ENCODE results near the gene VN1R5. TPM values are rescaled to one million over a fixed set of nuclear protein-coding genes. Genes with fewer than 3 reads are reported as not detected.

VN1R5 gene
- total RNA-seq, 4 donors from 2014 or later = not detected

DNA sequence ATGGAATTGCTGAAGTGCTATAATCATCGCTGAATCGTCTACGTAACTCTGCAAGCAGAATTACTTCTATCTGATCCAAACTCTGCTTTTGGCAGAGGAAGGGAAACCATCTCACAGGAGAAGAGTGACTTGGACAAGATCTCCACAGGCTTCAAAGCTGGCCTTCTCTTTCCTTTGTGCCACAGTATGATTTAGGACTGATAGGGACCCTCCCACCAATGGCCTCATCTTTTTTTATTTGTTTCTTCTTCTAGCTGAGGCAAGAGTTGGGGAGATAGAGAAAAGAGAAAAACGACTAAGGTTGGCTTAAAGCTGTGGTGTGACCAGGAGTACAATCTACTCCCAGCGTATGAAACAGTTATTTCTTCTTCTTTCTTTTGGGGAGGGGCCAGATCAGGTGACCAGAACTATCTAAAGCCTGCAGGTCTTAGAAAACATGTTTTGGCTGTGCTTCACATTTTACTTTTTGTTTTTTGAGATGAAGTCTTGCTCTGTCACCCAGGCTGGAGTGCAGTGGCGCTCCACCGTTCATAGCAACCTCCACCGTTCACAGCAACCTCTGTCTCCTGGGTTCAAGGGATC is 40.8 kb downstream of the VN1R5 start:
- H3K9me3 ChIP-seq = no peaks in the 10 kb centered on the region
- peaks cover 25% of the 10 kb centered on the region for H3K36me3 ChIP-seq
- no peak overlapping the region for H3K27ac ChIP-seq
- no peak for DNase-seq (ENCODE audit: low spot score in 2 of 2)
- H3K4me3 ChIP-seq = no peak overlapping the region
- no peaks in the 10 kb centered on the region for H3K27me3 ChIP-seq
- no peak for TF ChIP-seq POLR2A (IDR thresholded peaks at IDR 0.05)
- TF ChIP-seq POLR2AphosphoS5 (IDR thresholded peaks at IDR 0.05) = no peak
- TF ChIP-seq, protein P1, sequence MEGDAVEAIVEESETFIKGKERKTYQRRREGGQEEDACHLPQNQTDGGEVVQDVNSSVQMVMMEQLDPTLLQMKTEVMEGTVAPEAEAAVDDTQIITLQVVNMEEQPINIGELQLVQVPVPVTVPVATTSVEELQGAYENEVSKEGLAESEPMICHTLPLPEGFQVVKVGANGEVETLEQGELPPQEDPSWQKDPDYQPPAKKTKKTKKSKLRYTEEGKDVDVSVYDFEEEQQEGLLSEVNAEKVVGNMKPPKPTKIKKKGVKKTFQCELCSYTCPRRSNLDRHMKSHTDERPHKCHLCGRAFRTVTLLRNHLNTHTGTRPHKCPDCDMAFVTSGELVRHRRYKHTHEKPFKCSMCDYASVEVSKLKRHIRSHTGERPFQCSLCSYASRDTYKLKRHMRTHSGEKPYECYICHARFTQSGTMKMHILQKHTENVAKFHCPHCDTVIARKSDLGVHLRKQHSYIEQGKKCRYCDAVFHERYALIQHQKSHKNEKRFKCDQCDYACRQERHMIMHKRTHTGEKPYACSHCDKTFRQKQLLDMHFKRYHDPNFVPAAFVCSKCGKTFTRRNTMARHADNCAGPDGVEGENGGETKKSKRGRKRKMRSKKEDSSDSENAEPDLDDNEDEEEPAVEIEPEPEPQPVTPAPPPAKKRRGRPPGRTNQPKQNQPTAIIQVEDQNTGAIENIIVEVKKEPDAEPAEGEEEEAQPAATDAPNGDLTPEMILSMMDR (IDR thresholded peaks at IDR 0.05) = no peak
- TF ChIP-seq EP300 (IDR thresholded peaks at IDR 0.05) = no peak
- 88% methylated on average over 8 of the region's 8 CpGs for WGBS
- H3K4me1 ChIP-seq = no peaks in the 10 kb centered on the region

GRCh38 chr1:247297263-247298123 is 41.6 kb downstream of the VN1R5 start:
- H3K27ac ChIP-seq = no peak overlapping the region
- TF ChIP-seq, protein P1 (IDR thresholded peaks at IDR 0.05) = no peak
- TF ChIP-seq EP300 (IDR thresholded peaks at IDR 0.05) (no peak), POLR2A (IDR thresholded peaks at IDR 0.05) (no peak), POLR2AphosphoS5 (IDR thresholded peaks at IDR 0.05) (no peak)
- H3K36me3 ChIP-seq = peaks cover 33% of the 10 kb centered on the region
- 70% methylated on average over 7 of the region's 9 CpGs for WGBS
- H3K4me3 ChIP-seq = no peak overlapping the region
- H3K4me1 ChIP-seq = no peaks in the 10 kb centered on the region
- no peak for DNase-seq (ENCODE audit: low spot score in 2 of 2)
- no peaks in the 10 kb centered on the region for H3K27me3 ChIP-seq
- no peaks in the 10 kb centered on the region for H3K9me3 ChIP-seq

- TF ChIP-seq POLR2AphosphoS5 (IDR thresholded peaks at IDR 0.05) (no peak), POLR2A (IDR thresholded peaks at IDR 0.05) (no peak), EP300 (IDR thresholded peaks at IDR 0.05) (no peak)
- TF ChIP-seq, protein P1 (IDR thresholded peaks at IDR 0.05) = no peak
- no peak for DNase-seq (ENCODE audit: low spot score in 2 of 2)
These were observed 42.2 kb downstream of the VN1R5 start for GRCh38 chr1:247298124-247298481.

DNA sequence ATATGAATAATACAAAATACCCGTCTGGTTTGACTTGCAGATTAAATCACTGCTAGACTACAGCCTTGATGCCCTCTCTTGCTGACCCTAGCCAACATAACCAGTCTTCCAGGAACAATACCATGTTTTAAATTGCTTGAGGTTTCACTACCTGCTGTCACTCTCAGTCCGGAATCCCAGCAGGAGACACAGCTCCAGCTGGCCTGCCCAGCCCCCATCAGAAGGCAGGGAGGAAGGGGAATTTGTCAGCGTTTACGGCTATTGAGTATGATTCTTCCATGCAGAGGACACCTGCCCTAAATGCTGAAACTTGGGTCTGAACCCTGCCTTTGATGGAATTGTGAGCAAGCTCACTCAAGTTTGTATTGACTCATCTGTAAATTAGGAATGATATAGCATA is 42.8 kb downstream of the VN1R5 start:
- TF ChIP-seq POLR2AphosphoS5 (IDR thresholded peaks at IDR 0.05) (no peak), EP300 (IDR thresholded peaks at IDR 0.05) (no peak), POLR2A (IDR thresholded peaks at IDR 0.05) (no peak)
- TF ChIP-seq, protein P1 (IDR thresholded peaks at IDR 0.05) = no peak
- 81% methylated on average over 4 of the region's 4 CpGs for WGBS
- no peak overlapping the region for H3K4me3 ChIP-seq

More at GRCh38 chr1:247298124-247298481, 42.2 kb downstream of the VN1R5 start:
- Histone ChIP-seq H3K9me3 (no peaks in the 10 kb centered on the region), H3K27me3 (no peaks in the 10 kb centered on the region), H3K4me1 (no peaks in the 10 kb centered on the region), H3K36me3 (peaks cover 39% of the 10 kb centered on the region), H3K4me3 (no peak overlapping the region), H3K27ac (no peak overlapping the region)
- WGBS = 76% methylated on average over 6 of the region's 6 CpGs

DNA sequence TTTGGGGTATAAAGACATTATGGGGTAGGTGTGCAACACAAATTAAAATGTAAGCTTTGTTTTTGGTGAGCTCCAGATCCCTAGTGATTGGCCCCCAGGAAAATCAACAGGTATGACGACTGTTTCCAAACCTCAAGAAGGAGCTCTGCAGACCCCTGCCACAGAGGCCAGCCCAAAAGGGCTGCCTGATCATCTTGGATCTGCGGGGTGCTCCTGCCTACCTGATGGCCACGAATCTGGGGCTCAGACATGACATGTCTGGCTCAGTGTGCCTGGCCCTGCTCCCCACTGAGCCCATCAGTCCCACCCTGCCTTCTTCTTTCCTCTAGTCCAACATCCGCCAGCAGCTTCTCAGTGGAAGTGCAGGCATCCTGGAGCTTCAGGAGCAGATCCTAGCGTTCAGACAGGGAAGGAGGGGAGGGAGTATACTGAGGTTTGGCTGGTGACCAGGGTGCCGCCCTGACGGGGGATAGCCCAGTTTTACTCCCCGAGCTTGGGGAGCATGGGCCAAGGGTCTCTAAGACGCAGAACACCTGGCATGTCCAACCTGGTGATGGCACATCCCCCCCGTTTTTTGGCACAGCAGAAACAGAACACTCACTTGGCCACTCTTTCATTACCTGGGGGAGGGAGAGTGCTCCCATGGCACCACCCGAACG is 44.0 kb downstream of the VN1R5 start:
- no peak overlapping the region for H3K4me3 ChIP-seq
- no peak for DNase-seq (ENCODE audit: low spot score in 2 of 2)
- no peak overlapping the region for H3K27ac ChIP-seq
- 90% methylated on average over 7 of the region's 12 CpGs for WGBS
- no peak for TF ChIP-seq POLR2A (IDR thresholded peaks at IDR 0.05)
- TF ChIP-seq POLR2AphosphoS5 (IDR thresholded peaks at IDR 0.05) = no peak
- TF ChIP-seq EP300 (IDR thresholded peaks at IDR 0.05) = no peak
- TF ChIP-seq, protein P1 (IDR thresholded peaks at IDR 0.05) = no peak
- no peaks in the 10 kb centered on the region for H3K9me3 ChIP-seq
- no peaks in the 10 kb centered on the region for H3K4me1 ChIP-seq
- no peaks in the 10 kb centered on the region for H3K27me3 ChIP-seq
- H3K36me3 ChIP-seq = peaks cover 55% of the 10 kb centered on the region

More for the DNA sequence above, 42.8 kb downstream of the VN1R5 start:
- no peak for DNase-seq (ENCODE audit: low spot score in 2 of 2)
- H3K4me1 ChIP-seq = no peaks in the 10 kb centered on the region
- H3K27me3 ChIP-seq = no peaks in the 10 kb centered on the region
- no peak overlapping the region for H3K27ac ChIP-seq
- H3K9me3 ChIP-seq = no peaks in the 10 kb centered on the region
- peaks cover 44% of the 10 kb centered on the region for H3K36me3 ChIP-seq

Measured in suprapubic skin (tissue), 4 donors.